Activated T-helper 2 cell treated with anti-CD3 and anti-CD28 coated beads, Interferon-gamma antibody, Interleukin-2, Interleukin-4, amounts not matched to agents 10 μg/mL and 5 μg/mL and 100 μg/mL, durations not matched to agents 14 hours and 24 hours and 36 hours (primary cell): ENCODE measurements around the gene PITPNM3. TPM values are rescaled to one million over a fixed set of nuclear protein-coding genes. Genes with fewer than 3 reads are reported as not detected.
"Not testable (repeated sequence)": the region's sequence is repeated elsewhere in the genome, so short reads cannot be mapped to it uniquely, and the experiment has no call there.

Experiments used
- DNase-seq: peaks from one replicate; pipeline ENCODE4 v3.0.0; 2021; ENCODE audit warnings: low spot score
- H3K27ac Mint-ChIP-seq: one replicate; pipeline ENCODE4 v1.8.0; 2021; ENCODE audit warnings: mixed read lengths
- H3K27me3 Mint-ChIP-seq: one replicate; pipeline ENCODE4 v1.8.0; 2021; ENCODE audit warnings: low read depth, mixed read lengths
- H3K36me3 Mint-ChIP-seq: one replicate; pipeline ENCODE4 v1.8.0; 2021; ENCODE audit warnings: low read depth, mixed read lengths
- H3K4me1 Mint-ChIP-seq: one replicate; pipeline ENCODE4 v1.8.0; 2021; ENCODE audit warnings: low read depth, mixed read lengths
- H3K4me3 Mint-ChIP-seq: one replicate; pipeline ENCODE4 v1.8.0; 2021; ENCODE audit warnings: low read depth, mild to moderate bottlenecking, moderate library complexity, mixed read lengths
- H3K9me3 Mint-ChIP-seq: one replicate; pipeline ENCODE4 v1.8.0; 2021; ENCODE audit warnings: mixed read lengths
- intact Hi-C: fragments of 100-400 bp; cut with micrococcal nuclease; formaldehyde crosslinking; loops from one replicate; pipeline ENCODE4 v1.15.1; 2023
- total RNA-seq: library from RNA; stranded (reverse); gene quantifications from 2 replicates; pipeline ENCODE4 v1.2.3, GENCODE V29; 2022

Gene PITPNM3
- total RNA-seq, 1 donor from 2014 or later, result 0.52 TPM

- intact Hi-C loops, H3K27me3 Mint-ChIP-seq, H3K4me3 Mint-ChIP-seq, DNase-seq, H3K9me3 Mint-ChIP-seq, H3K27ac Mint-ChIP-seq: not testable (repeated sequence)
- peaks cover 20% of the 10 kb centered on the region for H3K4me1 Mint-ChIP-seq
- peaks cover 10% of the 10 kb centered on the region for H3K36me3 Mint-ChIP-seq
Measured at GRCh38 chr17:6573495-6573894, 17.1 kb upstream of the PITPNM3 start.

GRCh38 chr17:6572972-6573370, 16.6 kb upstream of the PITPNM3 start:
- Mint-ChIP-seq H3K9me3 (no peaks in the 10 kb centered on the region), H3K27ac (no peak overlapping the region), H3K4me1 (peaks cover 20% of the 10 kb centered on the region), H3K27me3 (peaks cover 1% of the 10 kb centered on the region), H3K4me3 (no peak overlapping the region), H3K36me3 (peaks cover 10% of the 10 kb centered on the region)
- DNase-seq, result no peak
- intact Hi-C loops, result no loop called here

- Mint-ChIP-seq H3K4me3 (no peak overlapping the region), H3K36me3 (peaks cover 5% of the 10 kb centered on the region), H3K27ac (no peak overlapping the region), H3K4me1 (peaks cover 15% of the 10 kb centered on the region), H3K27me3 (peaks cover 3% of the 10 kb centered on the region), H3K9me3 (no peaks in the 10 kb centered on the region)
- no peak for DNase-seq
- intact Hi-C loops, result no loop called here
Measured at GRCh38 chr17:6571452-6571781, 15.1 kb upstream of the PITPNM3 start.

GRCh38 chr17:6570731-6571451, 14.5 kb upstream of the PITPNM3 start:
- intact Hi-C loops, result no loop called here
- Mint-ChIP-seq H3K4me1 (peaks cover 13% of the 10 kb centered on the region), H3K27ac (no peak overlapping the region), H3K36me3 (peaks cover 5% of the 10 kb centered on the region), H3K27me3 (peaks cover 3% of the 10 kb centered on the region), H3K9me3 (no peaks in the 10 kb centered on the region), H3K4me3 (no peak overlapping the region)
- no peak for DNase-seq

- DNase-seq, result no peak
- intact Hi-C loops, result no loop called here
- Mint-ChIP-seq H3K36me3 (no peaks in the 10 kb centered on the region), H3K4me1 (peaks cover 1% of the 10 kb centered on the region), H3K9me3 (no peaks in the 10 kb centered on the region), H3K27me3 (peaks cover 3% of the 10 kb centered on the region), H3K4me3 (no peak overlapping the region), H3K27ac (no peak overlapping the region)
Measured at GRCh38 chr17:6569370-6570285, 13.3 kb upstream of the PITPNM3 start.

GRCh38 chr17:6568184-6568758, 11.9 kb upstream of the PITPNM3 start:
- H3K9me3 Mint-ChIP-seq, result no peaks in the 10 kb centered on the region
- peaks cover 5% of the 10 kb centered on the region for H3K27me3 Mint-ChIP-seq
- H3K4me1 Mint-ChIP-seq, result no peaks in the 10 kb centered on the region
- H3K4me3 Mint-ChIP-seq, result no peak overlapping the region
- H3K27ac Mint-ChIP-seq, result no peak overlapping the region
- no peak for DNase-seq
- no peaks in the 10 kb centered on the region for H3K36me3 Mint-ChIP-seq
- intact Hi-C loops, result no loop called here

GRCh38 chr17:6567528-6568183, 11.3 kb upstream of the PITPNM3 start:
- intact Hi-C loops, result no loop called here

GRCh38 chr17:6561446-6561845, 5.1 kb upstream of the PITPNM3 start:
- H3K36me3 Mint-ChIP-seq, result no peaks in the 10 kb centered on the region
- H3K4me1 Mint-ChIP-seq, result no peaks in the 10 kb centered on the region
- peaks cover 35% of the 10 kb centered on the region for H3K27me3 Mint-ChIP-seq
- no peak overlapping the region for H3K27ac Mint-ChIP-seq
- no peaks in the 10 kb centered on the region for H3K9me3 Mint-ChIP-seq
- intact Hi-C loops, result no loop called here
- no peak for DNase-seq
- no peak overlapping the region for H3K4me3 Mint-ChIP-seq

More at GRCh38 chr17:6567528-6568183, 11.3 kb upstream of the PITPNM3 start:
- H3K27ac Mint-ChIP-seq, result no peak overlapping the region
- DNase-seq, result no peak
- no peaks in the 10 kb centered on the region for H3K9me3 Mint-ChIP-seq
- H3K36me3 Mint-ChIP-seq, result no peaks in the 10 kb centered on the region
- H3K27me3 Mint-ChIP-seq, result peaks cover 7% of the 10 kb centered on the region
- H3K4me1 Mint-ChIP-seq, result no peaks in the 10 kb centered on the region
- no peak overlapping the region for H3K4me3 Mint-ChIP-seq

GRCh38 chr17:6560496-6560895, 4.1 kb upstream of the PITPNM3 start:
- no peaks in the 10 kb centered on the region for H3K9me3 Mint-ChIP-seq
- H3K4me1 Mint-ChIP-seq, result peaks cover under 1% of the 10 kb centered on the region
- H3K27ac Mint-ChIP-seq, result no peak overlapping the region
- no peak overlapping the region for H3K4me3 Mint-ChIP-seq
- intact Hi-C loops, result no loop called here
- no peaks in the 10 kb centered on the region for H3K36me3 Mint-ChIP-seq
- peaks cover 36% of the 10 kb centered on the region for H3K27me3 Mint-ChIP-seq
- no peak for DNase-seq

- peaks cover 6% of the 10 kb centered on the region for H3K4me1 Mint-ChIP-seq
- intact Hi-C loops, result no loop called here
- no peak overlapping the region for H3K4me3 Mint-ChIP-seq
- no peak for DNase-seq
- H3K9me3 Mint-ChIP-seq, result no peaks in the 10 kb centered on the region
- H3K27me3 Mint-ChIP-seq, result peaks cover 43% of the 10 kb centered on the region
- H3K27ac Mint-ChIP-seq, result no peak overlapping the region
- no peaks in the 10 kb centered on the region for H3K36me3 Mint-ChIP-seq
Measured at GRCh38 chr17:6559753-6560215, 3.4 kb upstream of the PITPNM3 start.

GRCh38 chr17:6558932-6559752, 2.8 kb upstream of the PITPNM3 start:
- intact Hi-C loops, result no loop called here
- peaks cover 9% of the 10 kb centered on the region for H3K4me1 Mint-ChIP-seq
- DNase-seq, result no peak

GRCh38 chr17:6558276-6558675, 1.9 kb upstream of the PITPNM3 start:
- intact Hi-C loops, result no loop called here
- Mint-ChIP-seq H3K9me3 (no peaks in the 10 kb centered on the region), H3K4me3 (no peak overlapping the region), H3K4me1 (peaks cover 9% of the 10 kb centered on the region), H3K27ac (no peak overlapping the region), H3K36me3 (no peaks in the 10 kb centered on the region), H3K27me3 (peaks cover 56% of the 10 kb centered on the region)
- no peak for DNase-seq

More at GRCh38 chr17:6558932-6559752, 2.8 kb upstream of the PITPNM3 start:
- H3K9me3 Mint-ChIP-seq, result no peaks in the 10 kb centered on the region
- H3K4me3 Mint-ChIP-seq, result no peak overlapping the region
- H3K36me3 Mint-ChIP-seq, result no peaks in the 10 kb centered on the region
- peaks cover 50% of the 10 kb centered on the region for H3K27me3 Mint-ChIP-seq
- no peak overlapping the region for H3K27ac Mint-ChIP-seq
